ENCODE data around the gene FANCI.

DNA sequence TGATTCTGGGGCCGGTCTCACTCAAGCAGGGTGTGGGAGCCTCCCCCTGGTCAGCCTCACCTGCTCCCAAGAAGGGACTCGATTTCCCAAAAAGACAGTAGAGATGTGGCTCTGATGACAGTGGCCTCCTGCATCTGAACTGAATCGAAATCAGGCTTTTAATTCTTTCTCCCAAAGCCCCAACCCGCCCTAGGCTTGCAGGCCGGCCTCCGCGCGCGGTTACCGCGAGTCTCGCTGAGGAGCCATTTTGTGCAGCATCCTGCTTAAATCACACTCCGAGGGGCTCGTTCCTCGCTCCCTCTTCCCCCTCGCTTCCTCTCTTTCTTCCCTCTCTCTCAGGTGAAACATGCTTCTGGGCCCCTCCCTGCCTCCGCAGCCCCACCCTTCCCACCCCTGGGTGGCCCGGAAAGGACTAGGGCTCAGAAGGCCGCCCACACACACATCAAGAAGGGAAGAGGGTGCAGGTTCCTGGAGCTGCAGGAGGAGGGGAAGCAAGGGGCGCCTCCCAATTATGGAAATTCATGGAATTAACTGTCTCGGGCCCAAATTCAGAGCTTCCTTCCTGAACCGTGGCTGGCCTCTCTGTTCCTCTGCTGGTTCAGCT, 121.8 kb downstream of the FANCI start:
- TF ChIP-seq, protein P1, sequence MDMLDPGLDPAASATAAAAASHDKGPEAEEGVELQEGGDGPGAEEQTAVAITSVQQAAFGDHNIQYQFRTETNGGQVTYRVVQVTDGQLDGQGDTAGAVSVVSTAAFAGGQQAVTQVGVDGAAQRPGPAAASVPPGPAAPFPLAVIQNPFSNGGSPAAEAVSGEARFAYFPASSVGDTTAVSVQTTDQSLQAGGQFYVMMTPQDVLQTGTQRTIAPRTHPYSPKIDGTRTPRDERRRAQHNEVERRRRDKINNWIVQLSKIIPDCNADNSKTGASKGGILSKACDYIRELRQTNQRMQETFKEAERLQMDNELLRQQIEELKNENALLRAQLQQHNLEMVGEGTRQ (IDR thresholded peaks at IDR 0.05; ENCODE audit: low read depth, low read length), result no peak
- TF ChIP-seq POLR2A (IDR thresholded peaks at IDR 0.05; ENCODE audit: low read depth, low read length) (no peak), CEBPB (IDR thresholded peaks at IDR 0.05; ENCODE audit: low read depth, low read length) (no peak), MAFK (IDR thresholded peaks at IDR 0.05; ENCODE audit: low read depth, low read length) (no peak), FOS (IDR thresholded peaks at IDR 0.05; ENCODE audit: low read depth, low read length) (no peak), RAD21 (IDR thresholded peaks at IDR 0.05; ENCODE audit: low read length) (no peak), MAZ (IDR thresholded peaks at IDR 0.05; ENCODE audit: borderline replicate concordance, low read depth, low read length) (no peak), CHD1 (IDR thresholded peaks at IDR 0.05; ENCODE audit: low read depth, low read length) (no peak), BHLHE40 (IDR thresholded peaks at IDR 0.05; ENCODE audit: low read depth, low read length) (no peak), SMC3 (IDR thresholded peaks at IDR 0.05; ENCODE audit: low read depth, low read length) (no peak)
- TF ChIP-seq, protein P2, sequence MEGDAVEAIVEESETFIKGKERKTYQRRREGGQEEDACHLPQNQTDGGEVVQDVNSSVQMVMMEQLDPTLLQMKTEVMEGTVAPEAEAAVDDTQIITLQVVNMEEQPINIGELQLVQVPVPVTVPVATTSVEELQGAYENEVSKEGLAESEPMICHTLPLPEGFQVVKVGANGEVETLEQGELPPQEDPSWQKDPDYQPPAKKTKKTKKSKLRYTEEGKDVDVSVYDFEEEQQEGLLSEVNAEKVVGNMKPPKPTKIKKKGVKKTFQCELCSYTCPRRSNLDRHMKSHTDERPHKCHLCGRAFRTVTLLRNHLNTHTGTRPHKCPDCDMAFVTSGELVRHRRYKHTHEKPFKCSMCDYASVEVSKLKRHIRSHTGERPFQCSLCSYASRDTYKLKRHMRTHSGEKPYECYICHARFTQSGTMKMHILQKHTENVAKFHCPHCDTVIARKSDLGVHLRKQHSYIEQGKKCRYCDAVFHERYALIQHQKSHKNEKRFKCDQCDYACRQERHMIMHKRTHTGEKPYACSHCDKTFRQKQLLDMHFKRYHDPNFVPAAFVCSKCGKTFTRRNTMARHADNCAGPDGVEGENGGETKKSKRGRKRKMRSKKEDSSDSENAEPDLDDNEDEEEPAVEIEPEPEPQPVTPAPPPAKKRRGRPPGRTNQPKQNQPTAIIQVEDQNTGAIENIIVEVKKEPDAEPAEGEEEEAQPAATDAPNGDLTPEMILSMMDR (conservative IDR thresholded peaks at IDR 0.05; ENCODE audit: low read depth, low read length), result no peak
